ENCODE measurements around the gene SHISA6. TPM values are rescaled to one million over a fixed set of nuclear protein-coding genes. Genes with fewer than 3 reads are reported as not detected.

Gene SHISA6
- total and polyA plus RNA-seq, 5 donors from 2014 or later: not detected

GRCh38 chr17:11269210-11269609 is 28.2 kb downstream of the SHISA6 start:
- no peak overlapping the region for H3K4me3 ChIP-seq (ENCODE audit: low read depth, low read length)
- no peaks in the 10 kb centered on the region for H3K36me3 ChIP-seq (ENCODE audit: control insufficient read depth, insufficient read depth, low read length)
- Mint-ChIP-seq H3K9me3 (peaks cover 0 to 12% (median 8%) of the 10 kb centered on the region in 7 donors), H3K4me1 (no peaks in the 10 kb centered on the region), H3K27ac (no peak overlapping the region), H3K36me3 (no peaks in the 10 kb centered on the region), H3K4me3 (no peak overlapping the region), H3K27me3 (no peaks in the 10 kb centered on the region)
- no peaks in the 10 kb centered on the region for H3K27me3 ChIP-seq (ENCODE audit: control insufficient read depth, insufficient read depth, low read length)
- no peaks in the 10 kb centered on the region for H3K4me1 ChIP-seq (ENCODE audit: control insufficient read depth, insufficient read depth, low read length, poor library complexity, severe bottlenecking)
- no peak for DNase-seq
- H3K27ac ChIP-seq (ENCODE audit: insufficient read depth, low read length, poor library complexity, severe bottlenecking): no peak overlapping the region
- H3K9me3 ChIP-seq (ENCODE audit: control insufficient read depth in 2 of 2, low read length in 2 of 2): peaks cover 3 to 4% of the 10 kb centered on the region in 2 experiments
- no peak for ATAC-seq (ENCODE audit: low read depth in 2 of 2)

GRCh38 chr17:11272191-11272590 is 31.2 kb downstream of the SHISA6 start:
- Histone ChIP-seq H3K27ac (ENCODE audit: insufficient read depth, low read length, poor library complexity, severe bottlenecking) (no peak overlapping the region), H3K4me3 (ENCODE audit: low read depth, low read length) (no peak overlapping the region), H3K27me3 (ENCODE audit: control insufficient read depth, insufficient read depth, low read length) (no peaks in the 10 kb centered on the region), H3K36me3 (ENCODE audit: control insufficient read depth, insufficient read depth, low read length) (no peaks in the 10 kb centered on the region), H3K9me3 (ENCODE audit: control insufficient read depth in 2 of 2, low read length in 2 of 2) (no peaks in the 10 kb centered on the region), H3K4me1 (ENCODE audit: control insufficient read depth, insufficient read depth, low read length, poor library complexity, severe bottlenecking) (no peaks in the 10 kb centered on the region)
- Mint-ChIP-seq H3K9me3 (peaks cover 0 to 12% (median 5%) of the 10 kb centered on the region in 7 donors), H3K4me1 (no peaks in the 10 kb centered on the region), H3K27me3 (no peaks in the 10 kb centered on the region), H3K4me3 (no peak overlapping the region), H3K27ac (no peak overlapping the region), H3K36me3 (no peaks in the 10 kb centered on the region)
- DNase-seq (no peak), ATAC-seq (ENCODE audit: low read depth in 2 of 2) (no peak)

- Mint-ChIP-seq H3K9me3 (peaks cover 0 to 18% (median 6%) of the 10 kb centered on the region in 7 donors), H3K27me3 (no peaks in the 10 kb centered on the region), H3K36me3 (no peaks in the 10 kb centered on the region), H3K4me3 (no peak overlapping the region), H3K4me1 (no peaks in the 10 kb centered on the region), H3K27ac (no peak overlapping the region)
- no peak overlapping the region for H3K27ac ChIP-seq (ENCODE audit: insufficient read depth, low read length, poor library complexity, severe bottlenecking)
- H3K9me3 ChIP-seq (ENCODE audit: control insufficient read depth in 2 of 2, low read length in 2 of 2): no peaks in the 10 kb centered on the region
- no peak overlapping the region for H3K4me3 ChIP-seq (ENCODE audit: low read depth, low read length)
- ATAC-seq (ENCODE audit: low read depth in 2 of 2): no peak
- no peaks in the 10 kb centered on the region for H3K4me1 ChIP-seq (ENCODE audit: control insufficient read depth, insufficient read depth, low read length, poor library complexity, severe bottlenecking)
- DNase-seq: no peak
- H3K36me3 ChIP-seq (ENCODE audit: control insufficient read depth, insufficient read depth, low read length): no peaks in the 10 kb centered on the region
- no peaks in the 10 kb centered on the region for H3K27me3 ChIP-seq (ENCODE audit: control insufficient read depth, insufficient read depth, low read length)
Measured at GRCh38 chr17:11273596-11273995, 32.6 kb downstream of the SHISA6 start.

- Mint-ChIP-seq H3K36me3 (no peaks in the 10 kb centered on the region), H3K4me3 (no peak overlapping the region), H3K9me3 (peaks cover 0 to 18% (median 6%) of the 10 kb centered on the region in 7 donors), H3K27me3 (no peaks in the 10 kb centered on the region), H3K27ac (no peak overlapping the region), H3K4me1 (no peaks in the 10 kb centered on the region)
- Histone ChIP-seq H3K27ac (ENCODE audit: insufficient read depth, low read length, poor library complexity, severe bottlenecking) (no peak overlapping the region), H3K27me3 (ENCODE audit: control insufficient read depth, insufficient read depth, low read length) (no peaks in the 10 kb centered on the region), H3K4me1 (ENCODE audit: control insufficient read depth, insufficient read depth, low read length, poor library complexity, severe bottlenecking) (no peaks in the 10 kb centered on the region), H3K9me3 (ENCODE audit: control insufficient read depth in 2 of 2, low read length in 2 of 2) (no peaks in the 10 kb centered on the region), H3K4me3 (ENCODE audit: low read depth, low read length) (no peak overlapping the region), H3K36me3 (ENCODE audit: control insufficient read depth, insufficient read depth, low read length) (no peaks in the 10 kb centered on the region)
- DNase-seq (no peak), ATAC-seq (ENCODE audit: low read depth in 2 of 2) (no peak)
Measured at GRCh38 chr17:11274106-11274505, 33.1 kb downstream of the SHISA6 start.

GRCh38 chr17:11276486-11276885 is 35.5 kb downstream of the SHISA6 start:
- no peaks in the 10 kb centered on the region for H3K36me3 Mint-ChIP-seq
- H3K36me3 ChIP-seq (ENCODE audit: control insufficient read depth, insufficient read depth, low read length): no peaks in the 10 kb centered on the region
- H3K4me1 Mint-ChIP-seq: no peaks in the 10 kb centered on the region
- no peak overlapping the region for H3K4me3 Mint-ChIP-seq
- no peak overlapping the region for H3K27ac Mint-ChIP-seq
- H3K27me3 ChIP-seq (ENCODE audit: control insufficient read depth, insufficient read depth, low read length): no peaks in the 10 kb centered on the region
- no peaks in the 10 kb centered on the region for H3K4me1 ChIP-seq (ENCODE audit: control insufficient read depth, insufficient read depth, low read length, poor library complexity, severe bottlenecking)
- no peak overlapping the region for H3K27ac ChIP-seq (ENCODE audit: insufficient read depth, low read length, poor library complexity, severe bottlenecking)
- no peak overlapping the region for H3K4me3 ChIP-seq (ENCODE audit: low read depth, low read length)
- peaks cover 0 to 3% of the 10 kb centered on the region in 2 experiments for H3K9me3 ChIP-seq (ENCODE audit: control insufficient read depth in 2 of 2, low read length in 2 of 2)
- no peak for ATAC-seq (ENCODE audit: low read depth in 2 of 2)
- H3K9me3 Mint-ChIP-seq: peaks cover 0 to 15% (median 4%) of the 10 kb centered on the region in 7 donors
- no peak for DNase-seq
- no peaks in the 10 kb centered on the region for H3K27me3 Mint-ChIP-seq

- peaks cover 0 to 11% (median 2%) of the 10 kb centered on the region in 7 donors for H3K9me3 Mint-ChIP-seq
- ATAC-seq (ENCODE audit: low read depth in 2 of 2): no peak
Measured at GRCh38 chr17:11278186-11278991, 37.4 kb downstream of the SHISA6 start.

GRCh38 chr17:11278992-11279270 is 37.9 kb downstream of the SHISA6 start:
- no peaks in the 10 kb centered on the region for H3K27me3 Mint-ChIP-seq
- peaks cover 0 to 3% of the 10 kb centered on the region in 2 experiments for H3K9me3 ChIP-seq (ENCODE audit: control insufficient read depth in 2 of 2, low read length in 2 of 2)
- H3K27ac Mint-ChIP-seq: no peak overlapping the region
- no peaks in the 10 kb centered on the region for H3K4me1 ChIP-seq (ENCODE audit: control insufficient read depth, insufficient read depth, low read length, poor library complexity, severe bottlenecking)
- H3K9me3 Mint-ChIP-seq: peaks cover 0 to 11% (median 2%) of the 10 kb centered on the region in 7 donors
- H3K4me1 Mint-ChIP-seq: no peaks in the 10 kb centered on the region
- H3K4me3 Mint-ChIP-seq: no peak overlapping the region
- H3K27ac ChIP-seq (ENCODE audit: insufficient read depth, low read length, poor library complexity, severe bottlenecking): no peak overlapping the region
- H3K27me3 ChIP-seq (ENCODE audit: control insufficient read depth, insufficient read depth, low read length): no peaks in the 10 kb centered on the region
- no peak overlapping the region for H3K4me3 ChIP-seq (ENCODE audit: low read depth, low read length)
- H3K36me3 Mint-ChIP-seq: no peaks in the 10 kb centered on the region
- ATAC-seq (ENCODE audit: low read depth in 2 of 2): no peak
- DNase-seq: no peak
- H3K36me3 ChIP-seq (ENCODE audit: control insufficient read depth, insufficient read depth, low read length): no peaks in the 10 kb centered on the region

More at GRCh38 chr17:11278186-11278991, 37.4 kb downstream of the SHISA6 start:
- H3K27me3 ChIP-seq (ENCODE audit: control insufficient read depth, insufficient read depth, low read length): no peaks in the 10 kb centered on the region
- no peaks in the 10 kb centered on the region for H3K27me3 Mint-ChIP-seq
- DNase-seq: no peak
- no peaks in the 10 kb centered on the region for H3K4me1 ChIP-seq (ENCODE audit: control insufficient read depth, insufficient read depth, low read length, poor library complexity, severe bottlenecking)
- H3K4me3 Mint-ChIP-seq: no peak overlapping the region
- H3K27ac ChIP-seq (ENCODE audit: insufficient read depth, low read length, poor library complexity, severe bottlenecking): no peak overlapping the region
- H3K4me3 ChIP-seq (ENCODE audit: low read depth, low read length): no peak overlapping the region
- no peaks in the 10 kb centered on the region for H3K36me3 Mint-ChIP-seq
- H3K27ac Mint-ChIP-seq: no peak overlapping the region
- no peaks in the 10 kb centered on the region for H3K4me1 Mint-ChIP-seq
- H3K9me3 ChIP-seq (ENCODE audit: control insufficient read depth in 2 of 2, low read length in 2 of 2): peaks cover 0 to 3% of the 10 kb centered on the region in 2 experiments
- H3K36me3 ChIP-seq (ENCODE audit: control insufficient read depth, insufficient read depth, low read length): no peaks in the 10 kb centered on the region

GRCh38 chr17:11279776-11280344 is 38.8 kb downstream of the SHISA6 start:
- H3K4me3 Mint-ChIP-seq: no peak overlapping the region
- no peaks in the 10 kb centered on the region for H3K4me1 ChIP-seq (ENCODE audit: control insufficient read depth, insufficient read depth, low read length, poor library complexity, severe bottlenecking)
- no peaks in the 10 kb centered on the region for H3K27me3 ChIP-seq (ENCODE audit: control insufficient read depth, insufficient read depth, low read length)
- peaks cover 0 to 14% (median 3%) of the 10 kb centered on the region in 7 donors for H3K9me3 Mint-ChIP-seq
- no peak overlapping the region for H3K4me3 ChIP-seq (ENCODE audit: low read depth, low read length)
- ATAC-seq (ENCODE audit: low read depth in 2 of 2): no peak
- H3K27ac Mint-ChIP-seq: no peak overlapping the region
- H3K27me3 Mint-ChIP-seq: no peaks in the 10 kb centered on the region
- H3K9me3 ChIP-seq (ENCODE audit: control insufficient read depth in 2 of 2, low read length in 2 of 2): peaks cover 0 to 3% of the 10 kb centered on the region in 2 experiments
- H3K27ac ChIP-seq (ENCODE audit: insufficient read depth, low read length, poor library complexity, severe bottlenecking): no peak overlapping the region
- H3K4me1 Mint-ChIP-seq: no peaks in the 10 kb centered on the region
- no peaks in the 10 kb centered on the region for H3K36me3 Mint-ChIP-seq
- no peaks in the 10 kb centered on the region for H3K36me3 ChIP-seq (ENCODE audit: control insufficient read depth, insufficient read depth, low read length)
- no peak for DNase-seq
